T-helper 2 cell treated with Interferon-gamma antibody and Interleukin-4, amounts not matched to agents 100 ng/mL and 5 ng/mL, for 36 hours (primary cell): ENCODE data around the gene GPR12. TPM values are rescaled to one million over a fixed set of nuclear protein-coding genes. Genes with fewer than 3 reads are reported as not detected.

Source experiments
- intact Hi-C: fragments of 100-400 bp; cut with micrococcal nuclease; formaldehyde crosslinking; loops from one replicate; pipeline ENCODE4 v1.15.1; 2023
- total RNA-seq: library from RNA; stranded (reverse); gene quantifications from 2 replicates; pipeline ENCODE4 v1.2.3, GENCODE V29; 2022

GPR12 gene, protein sequence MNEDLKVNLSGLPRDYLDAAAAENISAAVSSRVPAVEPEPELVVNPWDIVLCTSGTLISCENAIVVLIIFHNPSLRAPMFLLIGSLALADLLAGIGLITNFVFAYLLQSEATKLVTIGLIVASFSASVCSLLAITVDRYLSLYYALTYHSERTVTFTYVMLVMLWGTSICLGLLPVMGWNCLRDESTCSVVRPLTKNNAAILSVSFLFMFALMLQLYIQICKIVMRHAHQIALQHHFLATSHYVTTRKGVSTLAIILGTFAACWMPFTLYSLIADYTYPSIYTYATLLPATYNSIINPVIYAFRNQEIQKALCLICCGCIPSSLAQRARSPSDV
- not detected in 2 replicates for total RNA-seq

DNA sequence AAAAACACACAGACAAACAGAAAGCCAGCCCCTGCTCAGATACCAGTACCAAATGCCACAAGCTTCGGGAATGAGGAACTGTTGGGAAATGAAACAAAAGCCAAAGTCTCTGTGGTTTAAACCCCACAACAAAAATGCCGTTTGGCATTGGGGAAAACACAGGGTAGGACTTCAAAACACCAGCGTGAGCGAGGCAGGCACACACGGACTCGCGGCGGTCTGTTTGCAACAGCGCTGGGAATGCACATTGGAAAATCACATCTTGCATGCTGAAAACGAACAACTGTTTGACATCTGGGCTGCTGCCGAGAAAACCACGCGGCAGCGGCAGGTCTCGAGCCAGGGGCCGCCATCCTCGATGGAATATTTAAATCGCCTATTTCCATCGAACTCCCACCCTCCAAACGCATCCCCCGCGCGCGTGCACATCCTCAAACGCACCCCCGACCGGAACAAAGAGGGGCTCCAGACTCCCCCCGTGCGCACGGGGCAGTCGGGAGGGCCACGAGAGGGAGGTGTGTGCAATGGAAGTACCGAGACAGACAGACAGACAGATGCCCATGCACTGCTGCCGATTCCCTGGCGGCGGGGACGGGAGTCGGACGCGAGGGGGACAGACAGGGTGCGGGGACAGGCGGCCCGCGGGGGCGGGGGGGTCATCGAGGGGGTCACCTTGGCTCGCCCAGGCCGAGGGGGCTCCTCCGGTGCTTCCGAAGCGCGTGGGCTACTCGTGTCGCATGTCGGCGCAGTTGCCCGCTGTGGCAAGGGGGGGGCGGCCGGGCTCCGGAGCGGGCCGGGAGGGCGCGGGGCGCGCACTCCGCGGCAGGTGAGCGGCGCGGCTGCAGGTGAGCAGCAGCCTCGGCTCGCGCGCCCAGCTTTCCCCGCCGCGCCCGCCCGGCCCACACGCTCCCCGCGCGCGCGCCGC is at the start of gene GPR12:
GPR12 (minus strand) TSS at position 880 of the 925 bp plus-strand sequence. CDS start 959 bp downstream, outside the sequence.
- intact Hi-C loops, result no loop called here

DNA sequence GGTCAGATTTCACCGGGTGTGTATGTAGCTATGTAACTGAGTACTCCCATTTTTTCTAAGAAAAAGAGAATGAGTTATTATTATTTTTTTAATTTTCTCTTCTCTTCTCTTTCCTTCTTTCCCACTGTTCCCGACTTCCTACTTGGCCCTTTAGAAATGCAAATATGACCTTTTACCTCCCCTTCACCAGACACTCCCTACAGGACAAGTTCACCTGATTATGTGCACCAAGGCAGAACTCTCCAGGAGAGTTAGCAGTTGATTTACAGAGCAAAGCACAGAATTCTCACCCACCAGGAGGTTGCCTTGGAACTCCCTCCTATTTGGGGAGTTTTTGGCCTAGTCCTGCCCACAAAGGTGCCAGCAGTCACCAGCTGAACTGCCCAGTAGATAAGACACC is 49.5 kb upstream of the GPR12 start:
- intact Hi-C loops, result no loop called here

DNA sequence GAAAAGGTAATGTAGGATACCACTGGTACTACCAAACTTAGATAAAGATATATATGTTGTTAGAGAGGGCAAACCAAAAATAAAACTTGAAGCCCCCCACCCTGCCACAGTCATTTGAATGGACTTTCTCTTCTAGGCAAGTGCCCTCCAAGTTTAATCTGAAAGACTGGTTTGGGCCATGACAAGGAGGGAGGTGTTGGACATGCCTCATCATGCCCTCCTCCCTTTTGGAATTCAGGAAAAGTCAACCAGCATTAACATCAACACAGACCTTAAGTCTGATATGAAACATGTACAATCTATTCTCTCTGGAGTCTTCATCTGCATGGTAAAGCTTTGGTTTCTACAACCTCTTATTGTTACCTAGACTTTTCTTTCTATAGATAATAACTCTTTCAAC is 46.3 kb upstream of the GPR12 start:
- intact Hi-C loops, result no loop called here

DNA sequence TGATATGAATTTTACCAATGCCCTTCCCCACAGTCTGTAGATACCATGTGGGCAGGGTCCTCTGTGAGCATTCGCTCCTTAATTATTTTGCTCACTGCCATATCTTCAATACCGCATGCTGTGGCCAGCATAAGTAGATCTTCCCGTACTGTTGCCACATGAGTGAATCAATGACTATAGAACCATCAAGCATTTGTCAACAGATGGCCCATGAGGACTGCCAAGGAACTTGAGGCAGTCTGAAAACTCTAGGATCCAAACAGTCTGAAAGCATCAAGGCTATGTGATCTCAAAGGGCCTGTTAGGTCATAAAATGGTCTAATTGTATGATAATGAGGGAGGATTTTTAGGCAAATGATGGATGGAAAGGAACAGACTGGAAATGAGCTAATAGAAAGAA is 27.4 kb upstream of the GPR12 start:
- intact Hi-C loops, result no loop called here

DNA sequence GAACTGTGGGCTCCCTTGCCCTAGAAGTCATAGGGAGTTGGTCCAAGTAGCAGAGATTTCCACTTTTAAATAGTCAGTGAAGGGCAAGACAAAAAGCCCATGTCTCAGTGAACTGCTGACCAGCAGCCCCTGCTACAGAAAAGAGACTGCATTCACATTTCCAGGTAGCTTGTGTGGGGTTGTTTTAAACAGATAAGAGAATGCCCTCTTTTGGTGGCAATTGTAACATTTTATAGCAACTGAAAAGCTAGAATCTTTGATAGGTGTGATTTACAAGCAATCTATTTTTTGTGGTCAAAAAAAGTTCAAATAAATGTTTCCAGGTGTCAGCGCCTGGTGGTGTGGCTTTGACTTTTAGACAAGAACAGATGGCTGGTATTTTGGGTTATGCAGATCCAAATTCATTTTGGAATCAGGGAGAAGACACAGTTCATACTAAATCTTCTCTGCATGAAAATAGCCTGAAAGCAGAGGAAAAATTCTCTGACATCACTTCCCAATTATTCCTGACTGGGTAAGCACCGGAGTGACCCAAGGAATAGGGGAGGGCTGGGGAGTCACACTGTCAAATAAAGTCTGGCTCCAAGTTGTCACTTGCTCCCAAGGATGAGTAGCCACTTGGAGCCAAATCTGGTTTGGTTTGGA is 26.2 kb upstream of the GPR12 start:
- intact Hi-C loops, result no loop called here

DNA sequence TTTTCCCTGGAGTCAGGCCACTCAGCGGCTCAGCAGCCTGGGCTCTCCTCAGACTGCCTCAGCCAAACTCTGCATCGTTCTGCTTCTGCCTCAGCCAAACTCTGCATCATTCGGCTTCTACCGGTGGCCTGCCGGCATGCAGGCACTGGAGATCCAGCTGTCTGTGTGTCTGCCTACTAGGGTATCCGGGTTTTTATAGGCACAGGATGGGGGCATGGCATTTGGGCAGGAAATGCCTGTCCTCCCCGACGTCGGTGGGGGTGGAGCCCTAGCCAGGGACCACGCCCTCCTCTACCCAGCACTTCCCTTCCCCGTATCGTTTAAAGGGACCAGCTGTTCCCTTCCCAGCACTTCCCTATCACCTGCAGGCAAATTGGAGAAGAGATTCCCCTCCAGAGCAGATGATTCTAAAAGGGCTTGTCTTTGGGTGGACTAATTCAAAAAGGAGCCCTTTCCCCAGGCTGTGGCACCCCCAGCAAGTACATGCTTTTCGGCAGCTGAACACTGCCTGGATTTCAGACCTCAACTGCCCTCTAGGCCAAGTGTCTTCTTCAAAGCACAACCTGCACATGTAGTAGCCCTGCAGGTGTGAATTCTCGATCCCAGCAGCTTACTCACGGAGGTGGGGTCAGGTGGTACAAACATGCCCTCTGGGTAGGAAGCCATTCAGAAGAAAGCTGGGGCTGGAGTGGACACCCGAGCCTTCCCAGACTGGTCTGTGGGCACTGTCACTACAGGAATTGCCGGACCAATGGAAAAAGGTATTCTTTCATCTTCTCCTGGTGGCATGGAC is 25.4 kb upstream of the GPR12 start:
- intact Hi-C loops, result no loop called here

DNA sequence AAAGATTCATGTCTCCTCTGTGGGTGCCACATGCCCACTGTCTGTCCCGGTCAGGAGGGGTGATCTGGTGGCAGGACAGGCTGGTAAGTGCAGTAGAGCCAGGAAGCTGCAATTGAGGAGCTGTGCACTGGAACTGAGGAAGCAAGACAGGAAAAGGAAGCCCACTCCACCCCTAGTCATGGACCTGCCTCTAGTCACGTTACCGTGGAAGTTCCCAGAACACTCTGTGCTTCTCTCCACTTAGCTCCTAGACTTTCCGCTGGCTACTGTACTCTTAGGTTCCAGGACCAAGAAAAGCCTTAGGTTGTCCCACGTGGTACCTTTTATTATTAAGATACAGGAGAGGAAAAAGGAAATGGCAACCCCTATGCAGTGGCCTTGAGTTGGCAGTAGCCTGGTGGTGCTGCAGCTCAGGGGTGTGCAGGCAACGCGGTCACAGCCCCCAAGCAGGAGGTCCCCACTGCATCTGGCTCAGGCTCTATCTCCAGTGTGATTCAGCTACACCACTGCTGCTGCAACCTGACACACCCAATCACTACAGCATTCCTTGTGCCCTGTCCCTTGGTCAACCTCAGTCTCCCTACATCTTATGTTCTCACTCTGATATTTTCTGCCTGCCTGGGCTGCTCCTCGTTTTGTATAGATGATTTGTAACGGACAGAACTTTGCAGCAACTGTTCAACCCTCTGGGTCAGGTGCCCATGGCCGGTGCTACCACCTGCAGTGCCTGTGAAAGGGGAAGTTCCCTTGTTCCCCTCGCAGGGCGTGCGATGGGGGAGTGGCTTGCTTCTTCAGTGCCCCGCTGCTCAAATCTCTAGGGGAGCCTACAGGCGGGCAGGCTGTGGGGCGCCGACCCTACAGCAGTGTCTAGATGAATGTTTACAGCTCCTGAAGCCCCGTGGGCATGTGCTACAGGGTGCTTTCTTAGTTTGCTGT is 24.4 kb upstream of the GPR12 start:
- intact Hi-C loops, result no loop called here

DNA sequence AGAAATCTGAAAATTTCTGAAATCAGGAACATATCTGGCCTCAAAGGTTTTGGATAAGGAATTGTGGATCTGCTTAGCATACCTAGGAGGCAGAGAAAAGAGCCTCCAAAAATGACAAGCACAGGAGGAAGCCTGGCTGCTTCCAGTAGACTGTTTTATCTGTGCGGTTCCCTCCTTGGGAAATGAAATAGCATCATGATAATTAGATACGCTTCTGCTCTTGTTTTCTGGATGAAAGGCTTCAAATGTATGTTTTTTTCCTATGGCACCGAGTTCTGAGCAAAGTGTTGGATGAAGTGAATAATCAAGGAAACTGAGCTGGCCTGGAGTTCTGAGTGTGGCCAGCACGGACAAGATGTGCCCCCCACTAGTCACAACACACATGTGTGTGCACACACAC is 19.8 kb upstream of the GPR12 start:
- intact Hi-C loops, result no loop called here

DNA sequence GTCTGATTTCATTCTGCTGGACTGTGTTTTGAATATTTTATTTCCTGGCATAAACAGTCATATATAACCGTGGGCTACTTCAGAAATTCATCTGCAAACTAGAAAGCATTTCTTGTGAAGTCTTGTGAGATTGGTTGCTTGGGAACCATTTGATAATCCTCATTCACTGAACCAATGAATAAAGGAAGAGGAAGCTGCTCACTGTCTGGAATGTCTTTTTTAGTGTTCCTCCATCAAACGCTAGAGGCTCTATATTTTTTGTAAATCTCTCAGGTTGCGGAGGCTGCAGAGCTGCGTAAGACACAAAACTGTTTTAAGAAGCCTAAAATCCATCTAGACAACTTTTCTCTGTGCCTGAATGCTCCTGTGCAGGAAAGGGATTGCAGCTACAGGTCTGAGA is 18.7 kb upstream of the GPR12 start:
- intact Hi-C loops, result no loop called here

DNA sequence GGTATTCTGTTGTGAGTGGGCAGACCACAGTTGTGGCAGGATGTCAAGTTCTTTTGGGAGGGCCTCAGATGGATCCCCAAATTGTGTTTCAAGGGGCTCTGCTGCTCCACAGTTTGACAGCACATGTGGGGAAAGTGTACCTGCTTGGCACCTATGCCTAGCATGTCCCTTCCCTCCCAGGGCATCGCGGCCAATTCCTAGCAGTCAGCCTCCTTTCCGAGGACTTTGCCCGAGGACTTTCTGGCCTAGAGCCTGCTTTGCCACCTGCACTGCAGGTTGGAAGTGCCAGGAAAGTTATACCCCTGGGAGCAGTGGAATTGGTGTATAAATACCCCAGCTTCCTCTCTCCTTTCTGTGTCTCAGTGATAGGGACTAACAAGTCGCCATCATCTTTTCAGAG is 11.9 kb upstream of the GPR12 start:
- intact Hi-C loops, result no loop called here

DNA sequence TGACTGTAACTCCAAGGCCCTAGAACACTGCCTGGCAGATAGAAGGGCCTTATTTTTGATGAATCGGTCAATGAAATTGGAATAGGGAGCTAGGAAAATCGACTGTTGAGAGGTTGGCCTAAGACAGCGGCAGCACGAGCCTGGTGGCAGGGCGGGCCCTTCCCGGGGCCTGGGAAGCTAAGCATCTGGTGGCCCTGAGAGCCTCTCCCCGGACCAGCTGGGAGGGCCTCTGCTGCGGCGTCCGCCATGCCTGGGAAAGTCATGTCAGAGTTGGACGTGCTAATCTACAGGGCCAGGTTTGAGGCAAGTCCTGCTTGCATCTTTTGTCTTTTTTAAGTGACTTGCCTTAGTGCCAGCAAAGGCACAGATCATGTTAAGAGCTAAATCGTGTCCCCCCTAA is 11.2 kb upstream of the GPR12 start:
- intact Hi-C loops, result no loop called here

DNA sequence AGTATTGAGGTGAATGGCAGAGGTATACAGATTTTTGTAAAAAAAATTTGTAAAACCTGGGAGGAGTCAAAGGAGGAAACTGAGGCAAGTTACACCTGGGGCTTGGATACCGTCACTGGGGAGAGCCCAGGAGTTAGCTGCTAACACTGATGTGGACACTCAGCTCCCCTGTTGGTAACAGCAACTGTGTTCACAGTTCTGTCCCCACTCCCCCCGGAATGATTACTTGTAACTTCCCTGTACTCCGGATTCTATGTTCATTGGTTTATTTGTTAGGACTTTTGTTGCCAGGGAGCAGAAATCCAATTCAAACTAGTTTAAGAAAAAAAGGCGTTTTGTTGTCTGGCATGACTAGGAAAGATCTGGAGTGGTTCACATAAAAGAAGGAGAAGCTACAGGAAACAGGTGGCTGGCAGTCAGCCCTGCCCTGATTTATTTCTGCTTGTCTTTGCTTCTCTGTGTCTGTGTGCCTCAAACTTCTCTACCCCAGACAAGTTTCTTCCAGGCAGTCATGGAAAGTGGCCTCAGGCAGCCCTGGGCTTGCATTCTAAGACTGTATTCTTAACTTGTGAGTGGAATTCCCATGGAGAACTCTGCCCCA is 2.3 kb upstream of the GPR12 start:
- intact Hi-C loops, result no loop called here

DNA sequence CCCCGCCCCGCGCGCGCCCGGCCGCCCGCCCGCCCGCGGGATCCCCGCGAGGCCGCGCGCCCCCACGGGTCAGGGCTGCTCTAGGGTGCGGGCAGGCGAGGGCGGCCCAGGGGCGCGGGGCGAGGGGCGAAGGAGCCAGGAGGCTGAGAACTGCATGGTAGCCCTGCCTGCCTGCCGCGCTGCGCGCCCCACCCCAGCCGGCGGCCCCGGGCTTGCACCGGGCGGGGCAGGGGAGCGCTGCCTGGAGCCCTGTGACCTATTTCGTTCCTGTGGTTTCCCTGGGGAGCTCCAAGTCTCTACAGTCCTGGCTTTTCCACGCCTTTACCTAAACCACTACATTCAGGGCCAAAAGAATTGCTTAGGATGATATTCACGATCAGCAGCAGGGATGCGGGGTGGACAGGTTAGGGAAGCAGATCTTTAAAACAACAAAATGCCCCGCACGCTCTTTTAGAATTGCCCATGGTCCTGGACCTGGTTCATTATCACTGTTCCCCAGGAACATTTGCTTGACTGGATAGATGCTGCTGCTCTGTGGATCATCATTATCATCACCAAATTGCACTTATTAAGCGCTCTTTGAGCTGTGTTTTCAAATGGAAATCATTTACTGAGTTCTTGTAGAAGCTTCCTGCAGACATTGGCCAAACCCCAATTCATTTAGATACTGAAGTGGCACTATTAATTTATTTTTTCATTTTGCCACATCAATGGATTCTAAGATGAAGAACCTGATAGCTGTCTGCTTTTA is 421 bp upstream of the GPR12 start:
- intact Hi-C loops, result no loop called here

DNA sequence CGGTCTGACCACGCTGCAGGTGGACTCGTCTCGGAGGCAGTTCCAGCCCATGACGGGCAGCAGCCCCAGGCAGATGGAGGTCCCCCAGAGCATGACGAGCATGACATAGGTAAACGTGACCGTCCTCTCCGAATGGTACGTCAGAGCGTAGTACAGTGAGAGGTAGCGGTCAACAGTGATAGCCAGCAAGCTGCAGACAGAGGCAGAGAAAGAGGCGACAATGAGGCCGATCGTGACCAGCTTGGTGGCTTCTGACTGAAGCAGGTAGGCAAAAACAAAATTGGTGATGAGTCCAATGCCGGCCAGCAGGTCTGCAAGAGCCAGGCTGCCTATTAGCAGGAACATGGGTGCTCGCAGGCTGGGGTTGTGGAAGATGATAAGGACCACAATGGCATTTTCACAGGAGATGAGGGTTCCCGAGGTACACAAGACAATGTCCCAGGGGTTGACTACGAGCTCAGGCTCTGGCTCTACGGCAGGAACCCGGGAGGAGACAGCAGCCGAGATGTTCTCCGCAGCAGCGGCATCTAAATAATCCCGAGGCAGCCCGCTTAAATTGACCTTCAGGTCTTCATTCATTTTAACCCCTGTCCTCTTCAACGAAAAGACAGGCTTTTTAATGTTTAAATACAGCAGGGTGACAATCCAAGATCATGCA is 1.2 kb downstream of the GPR12 start:
- intact Hi-C loops, result no loop called here

DNA sequence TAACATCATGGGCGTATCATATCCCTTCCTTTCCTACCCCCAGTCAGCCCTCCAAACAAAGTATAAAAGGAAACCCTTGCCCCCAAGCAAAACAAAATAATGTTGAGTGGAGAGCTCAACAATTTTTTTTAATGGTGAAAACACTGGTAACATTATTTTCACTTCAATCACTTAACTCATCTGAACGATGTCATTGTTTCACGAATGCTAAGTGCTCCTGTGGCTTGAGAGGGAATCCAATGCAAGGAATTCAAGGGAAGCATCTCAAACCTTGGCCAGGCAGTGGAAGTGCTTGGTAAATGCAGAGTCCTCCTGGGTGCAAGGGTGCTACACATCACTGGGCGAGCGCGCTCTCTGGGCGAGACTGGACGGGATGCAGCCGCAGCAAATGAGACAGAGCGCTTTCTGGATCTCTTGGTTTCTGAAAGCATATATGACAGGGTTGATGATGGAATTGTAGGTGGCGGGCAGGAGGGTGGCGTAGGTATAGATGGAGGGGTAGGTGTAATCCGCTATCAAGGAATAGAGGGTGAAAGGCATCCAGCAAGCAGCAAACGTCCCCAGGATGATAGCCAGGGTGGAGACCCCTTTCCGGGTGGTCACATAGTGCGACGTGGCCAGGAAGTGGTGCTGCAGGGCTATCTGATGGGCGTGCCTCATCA is 2.0 kb downstream of the GPR12 start:
- intact Hi-C loops, result no loop called here

DNA sequence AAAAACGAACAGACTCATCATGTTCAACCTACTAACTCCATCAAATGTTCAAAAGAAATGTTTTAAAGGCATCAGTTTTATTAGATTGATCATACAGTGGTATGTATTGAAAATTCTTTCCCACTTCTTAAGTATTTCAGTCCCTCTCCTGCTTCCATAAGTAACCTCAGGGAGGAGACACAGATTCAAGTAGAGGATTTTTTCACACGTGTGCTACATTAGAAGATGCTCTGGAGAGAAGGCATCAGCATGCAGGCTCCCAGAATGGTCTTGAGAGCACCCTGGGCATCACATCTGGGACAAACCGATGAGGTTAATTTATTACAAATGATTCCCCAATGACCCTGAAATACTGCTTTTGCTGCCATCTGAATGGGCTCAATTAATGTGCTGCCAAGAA is 3.6 kb downstream of the GPR12 start:
- intact Hi-C loops, result no loop called here

DNA sequence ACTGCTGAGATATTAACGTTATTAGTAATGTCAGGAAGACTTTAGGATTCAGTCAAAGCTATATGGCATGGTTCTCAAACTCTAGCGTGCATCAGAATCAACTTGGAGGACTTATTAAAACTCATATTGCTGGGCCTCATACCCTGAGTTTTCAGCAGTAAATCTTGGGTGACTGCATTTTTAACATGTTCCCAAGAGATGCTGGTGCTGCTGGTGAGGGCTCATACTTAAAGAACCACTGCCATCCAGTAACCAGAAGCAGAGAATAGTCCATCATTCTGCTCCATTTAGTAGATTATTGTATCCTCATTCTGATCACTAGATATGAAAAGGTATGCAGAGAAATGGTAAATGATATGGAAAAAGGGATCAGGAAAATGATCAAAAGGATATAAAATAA is 7.9 kb downstream of the GPR12 start:
- intact Hi-C loops, result no loop called here

DNA sequence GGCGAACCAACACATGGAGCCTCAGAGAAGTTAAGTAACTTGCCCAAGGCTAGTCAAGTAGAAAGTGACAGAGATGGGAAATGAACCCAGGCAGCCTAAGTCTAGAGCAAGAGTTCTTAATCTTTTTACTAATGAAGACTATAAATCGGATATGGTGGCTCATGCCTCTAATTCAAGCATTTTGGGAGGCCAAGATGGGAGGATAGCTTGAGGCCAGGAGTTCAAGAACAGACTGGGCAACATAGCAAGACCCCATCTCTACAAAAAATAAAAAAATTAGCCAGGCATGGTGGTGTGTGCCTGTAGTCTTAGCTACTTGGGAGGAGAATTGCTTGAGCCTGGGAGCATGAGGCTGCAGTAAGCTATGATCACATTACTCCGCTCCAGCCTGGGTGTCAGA is 10.7 kb downstream of the GPR12 start:
- intact Hi-C loops, result no loop called here
